Measurements from ENCODE around the gene CKAP2L.

Gene CKAP2L

DNA sequence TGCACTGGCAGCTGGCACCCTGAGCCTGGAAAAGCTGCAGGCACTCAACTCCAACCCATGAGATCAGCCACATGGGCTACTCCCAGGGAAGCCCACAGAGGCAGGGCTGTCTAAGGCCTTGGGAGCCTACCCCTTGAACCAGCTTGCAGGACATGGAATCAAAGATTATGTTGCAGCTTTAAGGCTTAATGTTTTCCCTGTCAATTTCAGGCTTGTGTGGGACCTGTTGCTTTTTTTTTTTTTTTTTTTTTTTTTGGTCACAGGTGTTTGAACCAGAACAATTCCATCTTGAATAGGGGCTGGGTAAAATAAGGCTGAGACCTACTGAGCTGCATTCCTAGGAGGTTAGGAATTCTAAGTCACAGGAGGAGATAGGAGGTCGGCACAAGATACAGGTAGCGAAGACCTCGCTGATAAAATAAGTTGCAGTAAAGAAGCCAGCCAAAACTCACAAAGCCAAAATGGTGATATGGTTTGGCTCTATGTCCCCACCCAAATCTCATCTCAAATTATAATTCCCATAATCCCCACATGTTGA is 27.4 kb upstream of the CKAP2L start:
- no peaks in the 10 kb centered on the region for H3K36me3 ChIP-seq (ENCODE audit: control insufficient read depth in 2 of 2, insufficient read depth in 2 of 2, low read length in 2 of 2)
- H3K9me3 ChIP-seq (ENCODE audit: control insufficient read depth in 2 of 2, low read length in 2 of 2): no peaks in the 10 kb centered on the region
- H3K4me3 ChIP-seq (ENCODE audit: low read length in 2 of 2): no peak overlapping the region
- H3K27me3 ChIP-seq (ENCODE audit: control insufficient read depth in 2 of 2, insufficient read depth in 2 of 2, low read length in 2 of 2): no peaks in the 10 kb centered on the region
- H3K27ac ChIP-seq (ENCODE audit: low read depth in 2 of 2, low read length in 2 of 2): no peak overlapping the region
- peaks cover 4 to 5% of the 10 kb centered on the region in 2 donors for H3K4me1 ChIP-seq (ENCODE audit: control insufficient read depth in 2 of 2, insufficient read depth in 2 of 2, low read length in 2 of 2)
- no peak overlapping the region for H3K9ac ChIP-seq (ENCODE audit: low read depth in 1 of 2, low read length in 2 of 2)

DNA sequence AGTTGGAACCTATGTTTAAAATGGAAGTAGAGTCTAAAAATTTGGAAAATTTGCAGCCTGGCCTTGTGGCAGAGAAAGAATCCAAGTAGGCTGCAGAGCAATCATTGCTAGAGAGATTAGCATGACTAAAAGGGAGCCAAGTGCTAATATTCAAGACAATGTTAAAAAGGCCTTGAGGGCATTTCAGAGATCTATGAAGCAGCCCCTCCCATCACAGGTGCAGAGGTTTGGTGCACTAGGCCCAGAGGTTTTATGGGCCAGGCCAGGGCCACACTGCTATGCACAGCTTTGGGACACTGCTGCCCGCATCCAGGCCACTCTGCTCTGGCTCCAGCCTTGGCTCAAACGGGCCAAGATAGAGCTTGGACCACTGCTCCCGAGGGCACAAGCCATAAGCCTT is 26.6 kb upstream of the CKAP2L start:
- H3K36me3 ChIP-seq (ENCODE audit: control insufficient read depth in 2 of 2, insufficient read depth in 2 of 2, low read length in 2 of 2): no peaks in the 10 kb centered on the region
- H3K27me3 ChIP-seq (ENCODE audit: control insufficient read depth in 2 of 2, insufficient read depth in 2 of 2, low read length in 2 of 2): no peaks in the 10 kb centered on the region
- H3K4me1 ChIP-seq (ENCODE audit: control insufficient read depth in 2 of 2, insufficient read depth in 2 of 2, low read length in 2 of 2): peaks cover 4 to 5% of the 10 kb centered on the region in 2 donors
- no peak overlapping the region for H3K4me3 ChIP-seq (ENCODE audit: low read length in 2 of 2)
- H3K27ac ChIP-seq (ENCODE audit: low read depth in 2 of 2, low read length in 2 of 2): no peak overlapping the region
- no peaks in the 10 kb centered on the region for H3K9me3 ChIP-seq (ENCODE audit: control insufficient read depth in 2 of 2, low read length in 2 of 2)
- no peak overlapping the region for H3K9ac ChIP-seq (ENCODE audit: low read depth in 1 of 2, low read length in 2 of 2)

DNA sequence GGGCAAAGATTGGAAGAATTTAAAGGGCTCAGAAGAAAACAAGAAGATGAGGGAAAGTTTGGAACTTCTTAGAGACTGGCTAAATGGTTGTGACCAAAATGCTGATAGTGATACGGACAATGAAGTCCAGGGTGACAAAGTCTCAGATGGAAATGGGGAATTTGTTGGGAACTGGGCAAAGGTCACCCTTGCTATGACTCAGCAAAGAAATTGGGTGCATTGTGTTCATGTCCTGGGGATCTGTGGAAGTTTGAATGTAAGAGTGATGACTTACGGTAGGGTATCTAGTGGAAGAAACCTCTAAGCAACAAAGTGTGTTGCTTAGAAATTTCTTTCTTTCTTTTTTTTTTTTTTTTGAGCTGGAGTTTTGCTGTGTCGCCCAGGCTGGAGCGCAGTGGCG is 25.9 kb upstream of the CKAP2L start:
- H3K9me3 ChIP-seq (ENCODE audit: control insufficient read depth in 2 of 2, low read length in 2 of 2): no peaks in the 10 kb centered on the region
- peaks cover 4 to 5% of the 10 kb centered on the region in 2 donors for H3K4me1 ChIP-seq (ENCODE audit: control insufficient read depth in 2 of 2, insufficient read depth in 2 of 2, low read length in 2 of 2)
- H3K36me3 ChIP-seq (ENCODE audit: control insufficient read depth in 2 of 2, insufficient read depth in 2 of 2, low read length in 2 of 2): no peaks in the 10 kb centered on the region
- no peak overlapping the region for H3K9ac ChIP-seq (ENCODE audit: low read depth in 1 of 2, low read length in 2 of 2)
- H3K27me3 ChIP-seq (ENCODE audit: control insufficient read depth in 2 of 2, insufficient read depth in 2 of 2, low read length in 2 of 2): no peaks in the 10 kb centered on the region
- no peak overlapping the region for H3K4me3 ChIP-seq (ENCODE audit: low read length in 2 of 2)
- H3K27ac ChIP-seq (ENCODE audit: low read depth in 2 of 2, low read length in 2 of 2): no peak overlapping the region

DNA sequence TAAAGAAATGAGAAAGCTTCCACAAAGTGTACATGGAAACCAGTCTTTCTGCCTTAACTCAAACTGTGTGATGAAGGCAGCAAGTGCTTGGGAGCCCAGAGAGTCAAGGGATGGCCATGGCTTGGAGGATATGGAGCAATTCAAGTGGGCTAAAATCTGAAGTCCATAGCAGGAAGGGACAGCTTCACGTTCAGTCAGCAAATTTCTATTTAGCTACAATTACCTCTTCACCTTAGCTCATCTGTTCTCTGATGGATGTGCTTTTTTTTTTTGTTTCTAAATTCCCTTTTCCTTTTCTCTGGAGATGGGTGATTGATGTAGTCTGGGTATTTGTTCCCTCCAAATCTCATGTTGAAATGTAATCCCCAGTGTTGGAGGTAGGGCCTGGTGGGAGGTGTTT is 24.8 kb upstream of the CKAP2L start:
- no peak overlapping the region for H3K4me3 ChIP-seq (ENCODE audit: low read length in 2 of 2)
- H3K27me3 ChIP-seq (ENCODE audit: control insufficient read depth in 2 of 2, insufficient read depth in 2 of 2, low read length in 2 of 2): no peaks in the 10 kb centered on the region
- no peaks in the 10 kb centered on the region for H3K36me3 ChIP-seq (ENCODE audit: control insufficient read depth in 2 of 2, insufficient read depth in 2 of 2, low read length in 2 of 2)
- H3K27ac ChIP-seq (ENCODE audit: low read depth in 2 of 2, low read length in 2 of 2): no peak overlapping the region
- H3K4me1 ChIP-seq (ENCODE audit: control insufficient read depth in 2 of 2, insufficient read depth in 2 of 2, low read length in 2 of 2): no peaks in the 10 kb centered on the region
- H3K9ac ChIP-seq (ENCODE audit: low read depth in 1 of 2, low read length in 2 of 2): no peak overlapping the region
- no peaks in the 10 kb centered on the region for H3K9me3 ChIP-seq (ENCODE audit: control insufficient read depth in 2 of 2, low read length in 2 of 2)

DNA sequence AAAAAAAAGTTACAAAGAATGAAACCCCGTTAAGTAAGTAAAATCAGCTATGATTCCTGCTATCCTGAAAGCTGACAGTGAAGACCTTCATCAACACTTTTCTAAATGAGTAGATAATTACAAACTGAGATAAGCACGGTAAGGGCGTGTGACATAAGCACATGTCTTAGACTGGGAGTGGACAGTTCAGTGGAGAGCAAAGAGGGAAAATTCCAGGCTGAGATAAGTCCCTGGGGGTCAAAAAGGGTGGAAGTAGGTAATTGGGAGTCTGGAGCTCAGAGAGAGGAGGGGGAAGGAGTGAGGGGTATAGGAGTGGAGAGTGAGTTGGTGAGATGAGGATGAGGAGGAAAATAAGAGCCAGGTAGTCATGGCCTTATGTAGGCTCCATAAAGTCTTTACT is 24.2 kb upstream of the CKAP2L start:
- Histone ChIP-seq H3K36me3 (ENCODE audit: control insufficient read depth in 2 of 2, insufficient read depth in 2 of 2, low read length in 2 of 2) (no peaks in the 10 kb centered on the region), H3K27me3 (ENCODE audit: control insufficient read depth in 2 of 2, insufficient read depth in 2 of 2, low read length in 2 of 2) (no peaks in the 10 kb centered on the region), H3K27ac (ENCODE audit: low read depth in 2 of 2, low read length in 2 of 2) (no peak overlapping the region), H3K9ac (ENCODE audit: low read depth in 1 of 2, low read length in 2 of 2) (no peak overlapping the region), H3K9me3 (ENCODE audit: control insufficient read depth in 2 of 2, low read length in 2 of 2) (no peaks in the 10 kb centered on the region), H3K4me3 (ENCODE audit: low read length in 2 of 2) (no peak overlapping the region), H3K4me1 (ENCODE audit: control insufficient read depth in 2 of 2, insufficient read depth in 2 of 2, low read length in 2 of 2) (no peaks in the 10 kb centered on the region)

DNA sequence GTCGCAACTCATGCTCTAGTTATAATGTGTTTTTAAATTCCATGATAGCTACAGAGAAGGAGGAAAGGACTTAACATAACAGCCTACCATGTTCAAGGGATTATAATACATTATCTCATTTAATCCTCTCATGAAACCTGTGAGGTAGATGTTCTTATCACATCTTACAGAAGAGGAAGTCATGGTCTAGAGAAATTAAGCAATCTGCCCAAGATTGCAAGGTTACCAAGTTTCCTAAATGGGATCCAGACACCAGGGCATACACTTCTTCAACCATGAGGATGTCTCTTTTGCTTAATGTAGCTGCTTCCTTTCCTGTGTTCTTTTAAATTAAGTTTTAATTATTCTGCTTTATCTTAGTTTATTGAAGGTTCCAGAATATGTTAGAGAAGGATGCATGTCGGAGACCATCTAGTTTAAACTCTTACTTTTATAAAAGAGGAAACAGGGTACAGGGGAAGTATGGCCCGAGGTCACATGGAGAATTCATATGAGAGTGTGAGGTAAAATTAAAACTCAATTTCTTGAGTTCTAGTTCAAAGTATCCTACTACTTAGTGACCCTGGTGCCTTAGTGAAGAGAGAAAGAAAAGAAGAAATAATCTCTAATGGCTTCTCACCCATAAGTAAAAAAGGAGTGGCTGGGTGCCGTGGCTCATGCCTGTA is 23.5 kb upstream of the CKAP2L start:
- no peak overlapping the region for H3K4me3 ChIP-seq (ENCODE audit: low read length in 2 of 2)
- no peaks in the 10 kb centered on the region for H3K9me3 ChIP-seq (ENCODE audit: control insufficient read depth in 2 of 2, low read length in 2 of 2)
- no peaks in the 10 kb centered on the region for H3K27me3 ChIP-seq (ENCODE audit: control insufficient read depth in 2 of 2, insufficient read depth in 2 of 2, low read length in 2 of 2)
- H3K9ac ChIP-seq (ENCODE audit: low read depth in 1 of 2, low read length in 2 of 2): no peak overlapping the region
- no peaks in the 10 kb centered on the region for H3K36me3 ChIP-seq (ENCODE audit: control insufficient read depth in 2 of 2, insufficient read depth in 2 of 2, low read length in 2 of 2)
- no peaks in the 10 kb centered on the region for H3K4me1 ChIP-seq (ENCODE audit: control insufficient read depth in 2 of 2, insufficient read depth in 2 of 2, low read length in 2 of 2)
- H3K27ac ChIP-seq (ENCODE audit: low read depth in 2 of 2, low read length in 2 of 2): no peak overlapping the region

DNA sequence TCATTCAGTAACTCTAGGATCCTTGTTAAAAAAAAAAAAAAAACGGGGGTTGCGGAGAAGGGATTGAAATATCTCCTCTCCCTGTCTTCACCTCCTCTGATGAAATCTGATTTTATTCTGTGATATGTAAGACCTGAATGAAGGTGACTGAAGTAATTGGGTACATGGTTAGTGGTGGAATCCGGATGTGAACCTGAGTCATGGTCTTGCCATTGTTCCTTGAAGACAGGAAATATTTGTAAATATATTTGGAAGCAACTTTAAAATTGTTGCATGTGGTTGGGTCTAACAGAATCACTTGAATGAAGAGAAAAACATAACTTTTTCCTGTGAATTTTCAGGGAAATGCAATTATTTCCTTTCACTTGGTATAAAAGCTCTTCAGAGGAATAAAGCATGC is 22.9 kb upstream of the CKAP2L start:
- H3K9me3 ChIP-seq (ENCODE audit: control insufficient read depth in 2 of 2, low read length in 2 of 2): no peaks in the 10 kb centered on the region
- no peak overlapping the region for H3K4me3 ChIP-seq (ENCODE audit: low read length in 2 of 2)
- H3K27me3 ChIP-seq (ENCODE audit: control insufficient read depth in 2 of 2, insufficient read depth in 2 of 2, low read length in 2 of 2): no peaks in the 10 kb centered on the region
- H3K4me1 ChIP-seq (ENCODE audit: control insufficient read depth in 2 of 2, insufficient read depth in 2 of 2, low read length in 2 of 2): no peaks in the 10 kb centered on the region
- H3K9ac ChIP-seq (ENCODE audit: low read depth in 1 of 2, low read length in 2 of 2): no peak overlapping the region
- H3K36me3 ChIP-seq (ENCODE audit: control insufficient read depth in 2 of 2, insufficient read depth in 2 of 2, low read length in 2 of 2): no peaks in the 10 kb centered on the region
- H3K27ac ChIP-seq (ENCODE audit: low read depth in 2 of 2, low read length in 2 of 2): no peak overlapping the region

DNA sequence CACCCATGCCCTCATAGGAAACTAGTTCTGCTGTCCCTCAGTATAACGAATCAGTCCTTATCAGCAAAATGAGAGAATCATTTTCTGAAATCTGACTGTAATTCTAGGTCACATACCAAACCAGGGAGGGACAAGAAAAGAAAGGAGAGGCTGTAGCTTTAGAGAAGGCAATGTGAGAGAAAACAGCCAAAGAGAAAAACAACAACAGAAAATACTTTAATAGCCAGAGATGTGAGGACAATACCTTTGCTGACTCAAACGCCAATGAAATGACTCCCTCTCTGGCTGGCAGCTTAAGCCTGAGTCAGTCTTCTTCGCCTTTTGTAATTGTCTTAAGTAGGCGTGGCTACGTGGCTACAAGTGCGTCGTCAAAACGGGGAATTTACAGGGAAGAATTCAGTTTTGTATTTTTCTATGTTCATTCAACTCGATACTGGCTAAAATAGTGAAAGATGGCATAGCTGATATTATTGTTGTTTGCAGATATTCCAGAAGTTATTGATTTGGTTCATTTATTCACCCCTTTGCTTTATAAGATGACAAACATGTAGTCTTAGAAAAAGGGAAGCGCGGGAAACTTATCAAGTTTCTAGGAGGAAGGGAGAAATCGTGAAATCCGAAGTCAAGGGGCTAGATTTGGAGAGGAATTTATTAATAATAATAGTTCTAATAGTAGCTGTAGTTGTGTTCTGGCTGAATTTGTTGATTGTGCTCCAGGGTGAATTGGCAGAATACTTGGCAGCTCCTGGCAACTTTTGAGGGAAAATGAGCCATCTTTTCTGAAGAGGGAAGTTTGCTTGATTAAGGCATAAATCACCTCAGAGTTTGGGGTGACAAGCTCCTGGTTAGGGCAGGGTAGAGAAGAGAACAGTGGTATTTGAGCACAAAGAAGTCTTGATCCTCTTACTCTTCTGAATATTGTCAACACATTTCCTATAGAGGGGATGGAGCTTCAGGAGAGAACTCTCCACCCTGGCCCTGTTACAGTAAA is 20.1 kb upstream of the CKAP2L start, which contains the start of gene IL1A:
Gene IL1A (minus strand): TSS at position 295 of the 991 bp plus-strand sequence. CDS start 723 bp downstream, outside the sequence.
- no peaks in the 10 kb centered on the region for H3K4me1 ChIP-seq (ENCODE audit: control insufficient read depth in 2 of 2, insufficient read depth in 2 of 2, low read length in 2 of 2)
- no peak within 1 kb of the TSS for H3K27ac ChIP-seq (ENCODE audit: low read depth in 2 of 2, low read length in 2 of 2)
- peak within 1 kb of the TSS in 1 of 2 donors; percentile 21 for H3K4me3 ChIP-seq (ENCODE audit: low read length in 2 of 2)
- H3K27me3 ChIP-seq (ENCODE audit: control insufficient read depth in 2 of 2, insufficient read depth in 2 of 2, low read length in 2 of 2): no peaks in the 10 kb centered on the region
- H3K9ac ChIP-seq (ENCODE audit: low read depth in 1 of 2, low read length in 2 of 2): no peak within 1 kb of the TSS
- no peaks in the 10 kb centered on the region for H3K36me3 ChIP-seq (ENCODE audit: control insufficient read depth in 2 of 2, insufficient read depth in 2 of 2, low read length in 2 of 2)
- no peaks in the 10 kb centered on the region for H3K9me3 ChIP-seq (ENCODE audit: control insufficient read depth in 2 of 2, low read length in 2 of 2)

DNA sequence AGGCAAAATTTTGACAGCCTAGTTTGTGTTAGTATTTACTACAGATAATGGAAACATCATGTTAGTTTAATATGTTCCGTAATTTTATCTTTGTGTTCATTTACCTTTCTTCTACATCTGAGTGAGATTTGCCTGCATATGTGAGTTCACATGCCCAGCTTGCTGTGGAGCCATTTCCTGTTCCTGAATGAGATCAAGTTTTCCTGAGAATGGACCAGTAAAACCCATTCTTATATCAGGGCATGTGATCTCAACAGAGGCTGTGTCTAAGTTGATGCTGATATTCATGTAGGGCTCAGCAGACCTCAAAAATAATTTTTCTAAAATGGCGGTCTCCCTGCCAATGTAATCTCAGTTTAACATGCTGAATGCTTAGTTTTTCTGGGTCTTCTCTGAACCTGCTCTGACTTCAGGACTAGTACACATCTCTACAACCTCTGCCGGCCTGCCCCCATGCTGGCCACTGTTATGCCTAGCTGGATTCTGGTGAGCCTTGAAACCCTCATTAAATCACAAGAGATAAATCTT is 18.8 kb upstream of the CKAP2L start:
- Histone ChIP-seq H3K9me3 (ENCODE audit: control insufficient read depth in 2 of 2, low read length in 2 of 2) (no peaks in the 10 kb centered on the region), H3K4me1 (ENCODE audit: control insufficient read depth in 2 of 2, insufficient read depth in 2 of 2, low read length in 2 of 2) (no peaks in the 10 kb centered on the region), H3K36me3 (ENCODE audit: control insufficient read depth in 2 of 2, insufficient read depth in 2 of 2, low read length in 2 of 2) (no peaks in the 10 kb centered on the region), H3K27ac (ENCODE audit: low read depth in 2 of 2, low read length in 2 of 2) (no peak overlapping the region), H3K27me3 (ENCODE audit: control insufficient read depth in 2 of 2, insufficient read depth in 2 of 2, low read length in 2 of 2) (no peaks in the 10 kb centered on the region), H3K9ac (ENCODE audit: low read depth in 1 of 2, low read length in 2 of 2) (no peak overlapping the region), H3K4me3 (ENCODE audit: low read length in 2 of 2) (no peak overlapping the region)

Measured in mucosa of rectum (tissue), 2 donors.